GM04503 (cell line): Measurements from ENCODE around the gene CCDC27.
A peak's percentile ranks its signal among the peaks of the same experiment; 100 is the strongest.
"Not testable (repeated sequence)": the region's sequence is repeated elsewhere in the genome, so short reads cannot be mapped to it uniquely, and the experiment has no call there.

Experiments used
- DNase-seq: peaks from one replicate; pipeline ENCODE4 v3.0.0-alpha.2; 2012; ENCODE audit warnings: low read depth

The CCDC27 gene

GRCh38 chr1:3796215-3797061 lies 44.2 kb downstream of the CCDC27 start, which contains the start of gene LRRC47:
TSS of gene LRRC47 (minus strand) at chr1:3796498. CDS start at chr1:3796476, 22 bp downstream.
- peak; percentile 46 for DNase-seq

- no peak for DNase-seq
Observed at GRCh38 chr1:3799976-3800685, 47.9 kb downstream of the CCDC27 start.

GRCh38 chr1:3800795-3801194 lies 48.5 kb downstream of the CCDC27 start:
- not testable (repeated sequence) for DNase-seq

- DNase-seq: no peak
Observed at GRCh38 chr1:3803905-3804626, 51.8 kb downstream of the CCDC27 start.

- DNase-seq: not testable (repeated sequence)
Observed at GRCh38 chr1:3804627-3804944, 52.3 kb downstream of the CCDC27 start.

- DNase-seq: no peak
Observed at GRCh38 chr1:3805038-3805437, 52.8 kb downstream of the CCDC27 start.

GRCh38 chr1:3807769-3808168 lies 55.5 kb downstream of the CCDC27 start:
- no peak for DNase-seq

GRCh38 chr1:3809680-3810079 lies 57.4 kb downstream of the CCDC27 start:
- no peak for DNase-seq

- not testable (repeated sequence) for DNase-seq
Observed at GRCh38 chr1:3810149-3810761, 58.0 kb downstream of the CCDC27 start.

- DNase-seq: no peak
Observed at GRCh38 chr1:3811595-3811911, 59.3 kb downstream of the CCDC27 start.

- DNase-seq: no peak
Observed at GRCh38 chr1:3814065-3814464, 61.8 kb downstream of the CCDC27 start.

- DNase-seq: no peak
Observed at GRCh38 chr1:3814771-3815561, 62.7 kb downstream of the CCDC27 start.

- DNase-seq: no peak
Observed at GRCh38 chr1:3816331-3817137, 64.3 kb downstream of the CCDC27 start.

- DNase-seq: no peak
Observed at GRCh38 chr1:3817138-3817740, 65.0 kb downstream of the CCDC27 start.

- DNase-seq: no peak
Observed at GRCh38 chr1:3817821-3818597, 65.8 kb downstream of the CCDC27 start.

- no peak for DNase-seq
Observed at GRCh38 chr1:3819771-3820200, 67.5 kb downstream of the CCDC27 start.

GRCh38 chr1:3820316-3820715 lies 68.1 kb downstream of the CCDC27 start:
- DNase-seq: no peak

GRCh38 chr1:3821004-3821403 lies 68.8 kb downstream of the CCDC27 start:
- no peak for DNase-seq
